ENCODE data around the gene KCNK6. TPM values are rescaled to one million over a fixed set of nuclear protein-coding genes. Genes with fewer than 3 reads are reported as not detected.

KCNK6 gene
- total and polyA plus RNA-seq, 10 of the 15 experiments (the other 5 are each of a cell fraction or from before 2014, with no cell fraction given): 0.04 to 1.4 (median 1.1) TPM

DNA sequence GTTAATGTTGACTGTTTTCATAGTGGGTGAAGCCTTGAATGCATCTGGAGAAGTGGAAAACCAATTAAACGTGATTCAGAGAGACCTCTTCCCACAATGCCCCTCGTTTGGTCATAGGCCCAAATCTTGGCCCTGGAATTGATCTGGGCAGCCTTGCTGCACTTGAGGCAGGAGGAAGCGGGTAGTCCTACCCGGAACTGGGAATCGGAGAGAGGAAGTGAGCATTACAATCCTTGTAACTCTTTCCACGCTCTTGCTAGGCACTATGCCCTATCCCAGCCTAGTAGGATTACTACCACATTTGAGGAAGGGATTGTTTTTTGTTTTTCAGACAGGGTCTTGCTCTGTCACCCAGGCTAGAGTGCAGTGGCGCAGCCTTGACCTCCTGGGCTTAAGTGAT, 3.6 kb downstream of the KCNK6 start (continued):
- TF ChIP-seq, protein P1, sequence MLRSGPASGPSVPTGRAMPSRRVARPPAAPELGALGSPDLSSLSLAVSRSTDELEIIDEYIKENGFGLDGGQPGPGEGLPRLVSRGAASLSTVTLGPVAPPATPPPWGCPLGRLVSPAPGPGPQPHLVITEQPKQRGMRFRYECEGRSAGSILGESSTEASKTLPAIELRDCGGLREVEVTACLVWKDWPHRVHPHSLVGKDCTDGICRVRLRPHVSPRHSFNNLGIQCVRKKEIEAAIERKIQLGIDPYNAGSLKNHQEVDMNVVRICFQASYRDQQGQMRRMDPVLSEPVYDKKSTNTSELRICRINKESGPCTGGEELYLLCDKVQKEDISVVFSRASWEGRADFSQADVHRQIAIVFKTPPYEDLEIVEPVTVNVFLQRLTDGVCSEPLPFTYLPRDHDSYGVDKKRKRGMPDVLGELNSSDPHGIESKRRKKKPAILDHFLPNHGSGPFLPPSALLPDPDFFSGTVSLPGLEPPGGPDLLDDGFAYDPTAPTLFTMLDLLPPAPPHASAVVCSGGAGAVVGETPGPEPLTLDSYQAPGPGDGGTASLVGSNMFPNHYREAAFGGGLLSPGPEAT (IDR thresholded peaks at IDR 0.05; ENCODE audit: low read depth): no peak
- TF ChIP-seq NFIC (IDR thresholded peaks at IDR 0.05; ENCODE audit: low read depth, low read length): no peak
- TF ChIP-seq SPI1 (IDR thresholded peaks at IDR 0.05; ENCODE audit: borderline replicate concordance, insufficient read depth, low read depth, low read length): no peak
- no peak for TF ChIP-seq CBFB (IDR thresholded peaks at IDR 0.05; ENCODE audit: low read depth)
- TF ChIP-seq NFXL1 (IDR thresholded peaks at IDR 0.05; ENCODE audit: borderline replicate concordance): no peak
- no peak for TF ChIP-seq ZSCAN29 (IDR thresholded peaks at IDR 0.05)
- no peak for TF ChIP-seq BMI1 (IDR thresholded peaks at IDR 0.05; ENCODE audit: borderline replicate concordance)

DNA sequence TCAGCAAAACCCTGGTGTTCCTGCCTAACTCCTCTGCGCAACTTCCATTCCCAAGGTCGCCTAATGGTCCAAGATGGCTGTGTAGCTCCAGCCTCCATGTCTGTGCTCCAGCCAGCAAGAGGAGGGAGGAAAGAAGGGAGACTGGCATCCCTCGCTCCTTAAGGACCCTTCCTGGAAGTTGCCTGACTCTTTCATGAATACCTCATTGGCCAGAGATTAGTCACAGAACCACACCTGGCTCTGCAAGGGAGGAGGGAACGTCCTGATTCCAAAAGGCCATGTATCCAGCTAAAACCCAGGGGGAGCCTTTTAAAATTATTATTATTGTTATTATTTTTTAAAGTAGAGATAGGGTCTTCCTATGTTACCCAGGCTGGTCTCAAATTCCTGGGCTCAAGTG, 4.8 kb downstream of the KCNK6 start:
- no peak overlapping the region for H3K27ac ChIP-seq (ENCODE audit: control insufficient read depth, insufficient read depth)
- H3K9ac ChIP-seq (ENCODE audit: control insufficient read depth, insufficient read depth, low read length): no peak overlapping the region
- H3K27me3 ChIP-seq (replicated peaks in 1 of 2; ENCODE audit: control insufficient read depth in 2 of 2, insufficient read depth in 2 of 2, low read length in 1 of 2): no peaks in the 10 kb centered on the region; a peak in 2 of 4 replicates
- no peaks in the 10 kb centered on the region; a peak in 1 of 4 replicates for H3K36me3 ChIP-seq (ENCODE audit: control insufficient read depth in 2 of 2, insufficient read depth in 2 of 2, low read length in 1 of 2)
- ChIA-PET CTCF (interaction anchor here (0.9 kb wide), 1 partner anchor 81 kb away, joined by 5 read pairs; no protein-coding TSS in a partner anchor), SMC1A (ENCODE audit: uncharacterized antibody, unreplicated experiment) (no interaction called here), RAD21 (ENCODE audit: unreplicated experiment) (no interaction called here), POLR2A (no interaction called here)
- no peak overlapping the region for H2AFZ ChIP-seq (ENCODE audit: control insufficient read depth, low read depth, low read length)
- no peak overlapping the region for H3K4me2 ChIP-seq (ENCODE audit: control insufficient read depth, insufficient read depth)
- no TSS peak for BruUV-seq (replicated peaks)
- intact Hi-C loops (cut with micrococcal nuclease; ENCODE audit: unreplicated experiment): no loop called here
- in situ Hi-C loops (cut with MboI): no loop called here
- TF ChIP-seq MEF2B (IDR thresholded peaks at IDR 0.05; ENCODE audit: partially characterized antibody, poor library complexity, severe bottlenecking) (no peak), CBFB (IDR thresholded peaks at IDR 0.05; ENCODE audit: low read depth) (no peak), SPI1 (IDR thresholded peaks at IDR 0.05; ENCODE audit: borderline replicate concordance, insufficient read depth, low read depth, low read length) (no peak), RB1 (IDR thresholded peaks at IDR 0.05; ENCODE audit: borderline replicate concordance) (no peak), STAT1 (conservative IDR thresholded peaks at IDR 0.05) (no peak), POLR2AphosphoS2 (IDR thresholded peaks at IDR 0.05; ENCODE audit: low read depth, low read length) (no peak), JUND (IDR thresholded peaks at IDR 0.05; ENCODE audit: low read depth, low read length) (no peak)
- TF ChIP-seq, protein P2, sequence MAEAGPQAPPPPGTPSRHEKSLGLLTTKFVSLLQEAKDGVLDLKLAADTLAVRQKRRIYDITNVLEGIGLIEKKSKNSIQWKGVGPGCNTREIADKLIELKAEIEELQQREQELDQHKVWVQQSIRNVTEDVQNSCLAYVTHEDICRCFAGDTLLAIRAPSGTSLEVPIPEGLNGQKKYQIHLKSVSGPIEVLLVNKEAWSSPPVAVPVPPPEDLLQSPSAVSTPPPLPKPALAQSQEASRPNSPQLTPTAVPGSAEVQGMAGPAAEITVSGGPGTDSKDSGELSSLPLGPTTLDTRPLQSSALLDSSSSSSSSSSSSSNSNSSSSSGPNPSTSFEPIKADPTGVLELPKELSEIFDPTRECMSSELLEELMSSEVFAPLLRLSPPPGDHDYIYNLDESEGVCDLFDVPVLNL (IDR thresholded peaks at IDR 0.05; ENCODE audit: low read depth, low read length): no peak
- DNase-seq (ENCODE audit: low read depth, low spot score) (no peak), ATAC-seq (no peak), FAIRE-seq (no peak)
- no peaks in the 10 kb centered on the region for H3K79me2 ChIP-seq (ENCODE audit: control insufficient read depth, insufficient read depth, low read length)
- no peak overlapping the region for H3K4me3 ChIP-seq
- H4K20me1 ChIP-seq (ENCODE audit: control insufficient read depth, insufficient read depth): no peaks in the 10 kb centered on the region
- H3K9me3 ChIP-seq (replicated peaks; ENCODE audit: control insufficient read depth, insufficient read depth, low read length): no peaks in the 10 kb centered on the region
- H3K4me1 ChIP-seq (ENCODE audit: control insufficient read depth, insufficient read depth, low read length): no peaks in the 10 kb centered on the region
- WGBS (ENCODE audit: insufficient coverage, insufficient replicate concordance, low lambda C conversion rate, missing lambda C conversion rate): 46% methylated on average over 4 of the region's 4 CpGs
